Psoas muscle (tissue), 8 donors: ENCODE data around the gene CAMK1D. TPM values are rescaled to one million over a fixed set of nuclear protein-coding genes. Genes with fewer than 3 reads are reported as not detected.

Experiments used
- ATAC-seq, 4 donors: fragments of 200-7000 bp; cut with Tn5 transposase; one replicate each; pipeline ENCODE4 v1.9.1; 2020; ENCODE audit warnings: moderate library complexity in 3 of 4, mild to moderate bottlenecking in 2 of 4
- DNase-seq, 2 donors: peaks; one replicate each; pipeline ENCODE4 v3.0.0-alpha.2; 2020
- H3K27ac ChIP-seq: fragments of 200-600 bp; one replicate; pipeline ENCODE4 v1.8.0; 2022
- H3K27me3 ChIP-seq, 3 donors: fragments of 200-600 bp in 1 of 3; one replicate each; pipeline versions ENCODE4 v1.6.1 to v1.8.0; 2013 to 2022; ENCODE audit warnings: low read length in 2 of 3, mild to moderate bottlenecking in 2 of 3, moderate library complexity in 1 of 3; ENCODE audit not compliant: insufficient read depth in 3 of 3
- H3K36me3 ChIP-seq, 2 donors: fragments of 200-600 bp in 1 of 2; one replicate each; pipeline versions ENCODE4 v1.6.1 to v1.8.0; 2013 to 2022; ENCODE audit warnings: low read depth in 1 of 2, mild to moderate bottlenecking in 1 of 2, moderate library complexity in 1 of 2; ENCODE audit not compliant: insufficient read depth in 1 of 2
- H3K4me1 ChIP-seq: fragments of 200-600 bp; one replicate; pipeline ENCODE4 v1.8.0; 2022
- H3K4me3 ChIP-seq: fragments of 200-600 bp; one replicate; pipeline ENCODE4 v1.8.0; 2022; ENCODE audit warnings: mild to moderate bottlenecking
- H3K9me3 ChIP-seq: fragments of 200-600 bp; one replicate; pipeline ENCODE4 v1.8.0; 2022
- WGBS, 3 donors: extraction: QIAGEN DNeasy Blood & Tissue Kit; methylation state at CpG; one replicate each; pipeline versions ENCODE4 v1.1.6 to v1.1.7; 2013; 5-methylcytosine and 5-hydroxymethylcytosine counted together
- intact Hi-C, 2 donors: fragments of 100-400 bp; cut with DNase I; formaldehyde crosslinking; loops; one replicate each; pipeline versions ENCODE4 v1.11.0 to v1.14.2; 2022
- polyA plus RNA-seq, 3 donors: library from polyadenylated mRNA; stranded (reverse); fragments of 200-250 nt; gene quantifications; one replicate each; pipeline ENCODE4 v1.2.3, GENCODE V29; 2013
- total RNA-seq, 4 donors: library from RNA; stranded (reverse); fragmentation: NEBNext Ultra II Directional in 2 of 4; extraction: Animal tissue kit (Norgen Biotek cat#: 25700) in 2 of 4; gene quantifications; one replicate each; pipeline versions ENCODE4 v1.2.1 to v1.2.4, GENCODE V29; 2021 to 2023
- TF ChIP-seq, protein P1 (sequence below): fragments of 200-600 bp; IDR thresholded peaks from one replicate; pipeline ENCODE4 v1.8.0; 2022; ENCODE audit warnings: antibody characterized with exemption
- donor health status: healthy with polysubstance abuse.
- donor health status: DM: no; HTN: no; CAD: no; lungs with moderate emphysema.
- donor health status: Bipolar disorder and iron deficiency.
- donor health status: healthy.
- donor health status: DM: yes; HTN: yes; CAD: no.
- donor health status: DM: no; HTN: no; CAD: no.
- donor health status: DM: no; HTN: no; CAD: no.
- donor health status: DM: yes; HTN: yes; CAD: no.

Gene CAMK1D
- total and polyA plus RNA-seq, 7 donors = 0.39 to 1.8 (median 0.53) TPM

DNA sequence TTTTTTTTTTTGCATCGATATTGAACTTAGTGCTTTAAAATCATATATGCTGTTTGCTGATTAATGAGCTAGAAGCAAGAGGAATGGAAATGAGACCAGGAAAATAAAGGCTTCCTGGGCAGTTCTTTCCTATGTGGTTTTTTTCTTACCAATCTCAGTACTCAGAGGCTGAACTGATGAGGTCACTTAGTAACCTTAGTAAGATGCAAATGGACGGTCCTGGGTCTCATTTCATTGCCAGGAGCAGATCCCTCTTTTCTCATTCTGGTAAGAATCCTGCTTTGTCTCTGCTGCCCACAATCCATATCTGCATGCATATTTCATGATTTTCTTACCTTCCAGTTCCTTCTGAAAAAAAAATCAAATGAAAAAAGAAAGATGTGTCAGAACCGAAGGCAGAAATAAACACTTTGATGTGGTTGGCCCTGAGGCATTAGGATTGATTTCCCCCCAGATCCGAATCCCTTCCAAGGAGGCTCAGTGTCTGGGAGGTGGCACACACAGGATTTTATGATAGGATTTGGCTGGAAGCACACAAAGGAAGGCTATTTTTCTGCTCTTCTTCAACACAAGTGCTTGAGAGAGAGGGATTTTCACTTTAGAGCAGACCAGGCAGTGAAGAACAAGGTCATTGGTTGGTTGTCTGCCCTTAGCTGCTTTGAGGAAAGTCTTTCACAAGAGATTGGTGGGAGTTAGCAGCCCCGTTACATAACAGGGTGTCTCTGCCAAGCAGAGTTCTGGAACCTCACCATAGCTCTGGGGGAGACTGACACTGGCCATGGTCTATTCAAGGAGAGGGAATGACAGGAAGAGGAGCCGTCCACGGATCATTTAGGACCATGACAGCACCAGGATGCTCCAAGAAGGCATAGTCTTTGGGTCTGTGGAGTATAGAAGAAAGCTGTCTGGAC is 150.0 kb downstream of the CAMK1D start:
- intact Hi-C loops = no loop called here
- Histone ChIP-seq H3K27ac (no peak overlapping the region), H3K4me3 (no peak overlapping the region), H3K9me3 (no peaks in the 10 kb centered on the region), H3K4me1 (no peaks in the 10 kb centered on the region), H3K36me3 (no peaks in the 10 kb centered on the region), H3K27me3 (no peaks in the 10 kb centered on the region)
- ATAC-seq (peak in 2 of 4 donors; percentile 20 to 52), DNase-seq (no peak)
- WGBS, 3 donors = 41 to 61% (median 51%) methylated on average over 7 of the region's 7 CpGs
- TF ChIP-seq, protein P1, sequence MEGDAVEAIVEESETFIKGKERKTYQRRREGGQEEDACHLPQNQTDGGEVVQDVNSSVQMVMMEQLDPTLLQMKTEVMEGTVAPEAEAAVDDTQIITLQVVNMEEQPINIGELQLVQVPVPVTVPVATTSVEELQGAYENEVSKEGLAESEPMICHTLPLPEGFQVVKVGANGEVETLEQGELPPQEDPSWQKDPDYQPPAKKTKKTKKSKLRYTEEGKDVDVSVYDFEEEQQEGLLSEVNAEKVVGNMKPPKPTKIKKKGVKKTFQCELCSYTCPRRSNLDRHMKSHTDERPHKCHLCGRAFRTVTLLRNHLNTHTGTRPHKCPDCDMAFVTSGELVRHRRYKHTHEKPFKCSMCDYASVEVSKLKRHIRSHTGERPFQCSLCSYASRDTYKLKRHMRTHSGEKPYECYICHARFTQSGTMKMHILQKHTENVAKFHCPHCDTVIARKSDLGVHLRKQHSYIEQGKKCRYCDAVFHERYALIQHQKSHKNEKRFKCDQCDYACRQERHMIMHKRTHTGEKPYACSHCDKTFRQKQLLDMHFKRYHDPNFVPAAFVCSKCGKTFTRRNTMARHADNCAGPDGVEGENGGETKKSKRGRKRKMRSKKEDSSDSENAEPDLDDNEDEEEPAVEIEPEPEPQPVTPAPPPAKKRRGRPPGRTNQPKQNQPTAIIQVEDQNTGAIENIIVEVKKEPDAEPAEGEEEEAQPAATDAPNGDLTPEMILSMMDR = no peak

DNA sequence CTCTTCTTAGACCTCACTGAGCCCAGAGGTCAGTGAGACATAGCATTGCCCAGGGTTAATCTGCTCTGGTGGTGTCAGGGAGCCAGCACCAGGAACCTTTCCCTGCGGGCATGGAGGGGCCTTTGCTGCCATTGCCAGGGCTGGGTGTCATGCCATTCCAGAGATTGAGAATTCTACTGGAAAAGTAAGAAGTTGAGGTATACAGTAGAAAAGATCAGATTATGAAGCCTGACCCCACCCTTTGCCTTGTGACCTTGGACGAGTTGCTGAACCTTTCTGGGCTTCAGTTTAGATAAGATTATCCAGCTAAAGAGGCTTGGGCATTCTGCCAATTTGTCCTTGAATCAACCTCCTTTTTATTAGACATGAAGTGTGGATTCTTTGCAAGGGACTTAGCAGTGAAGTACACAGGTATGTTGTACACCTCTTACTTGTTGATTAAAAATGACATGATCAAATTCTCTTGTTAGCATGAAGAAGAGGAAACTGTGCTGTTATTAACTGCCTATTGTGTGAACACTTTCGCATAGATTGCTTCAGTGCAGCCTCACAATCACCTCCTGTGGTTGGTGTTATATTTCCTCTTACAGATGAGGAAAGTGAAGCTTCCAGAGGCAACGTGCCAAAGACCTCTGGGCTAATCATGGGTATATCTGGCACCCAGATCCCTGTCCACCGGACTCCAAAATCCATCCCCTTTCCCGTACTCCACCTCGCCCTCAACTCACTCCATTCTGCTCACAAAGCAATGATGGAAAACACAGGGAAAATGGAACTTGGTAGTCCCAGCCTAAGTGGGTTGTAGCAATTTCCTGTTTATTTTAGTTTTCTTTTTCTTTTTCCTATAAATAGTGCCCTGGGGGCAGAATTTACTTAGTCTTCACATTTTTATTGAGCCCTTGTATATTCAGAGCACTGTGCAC is 151.3 kb downstream of the CAMK1D start:
- Histone ChIP-seq H3K4me1 (no peaks in the 10 kb centered on the region), H3K36me3 (no peaks in the 10 kb centered on the region), H3K9me3 (no peaks in the 10 kb centered on the region), H3K27me3 (no peaks in the 10 kb centered on the region), H3K4me3 (no peak overlapping the region), H3K27ac (no peak overlapping the region)
- TF ChIP-seq, protein P1 = no peak
- intact Hi-C loops = no loop called here
- 39 to 49% (median 39%) methylated on average over 7 of the region's 7 CpGs for WGBS, 3 donors
- DNase-seq (no peak), ATAC-seq (no peak)

DNA sequence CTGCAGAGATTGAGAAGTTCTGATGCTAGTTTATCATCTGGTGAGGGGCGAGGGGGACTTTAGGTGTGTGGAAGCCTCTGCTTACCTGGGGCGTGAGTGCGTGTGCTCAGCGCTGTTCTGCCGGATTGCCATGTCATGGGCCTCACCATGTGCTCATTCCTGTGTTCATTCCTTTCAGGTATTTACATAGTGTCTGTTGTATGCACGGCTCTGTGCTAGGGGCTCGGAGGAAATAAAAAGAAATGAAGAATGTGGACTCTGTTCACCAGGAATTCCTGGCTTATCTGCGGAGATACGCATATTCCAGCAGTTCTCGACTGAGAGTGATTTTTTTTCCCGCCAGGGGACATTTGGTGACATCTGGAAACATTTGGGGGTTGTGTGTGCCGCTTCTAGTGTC is 152.0 kb downstream of the CAMK1D start:
- intact Hi-C loops = no loop called here
- ATAC-seq = no peak
- no peaks in the 10 kb centered on the region for H3K27me3 ChIP-seq
- no peak for DNase-seq
- no peaks in the 10 kb centered on the region for H3K4me1 ChIP-seq
- TF ChIP-seq, protein P1 = no peak
- H3K4me3 ChIP-seq = no peak overlapping the region
- H3K36me3 ChIP-seq = no peaks in the 10 kb centered on the region
- H3K27ac ChIP-seq = no peak overlapping the region
- H3K9me3 ChIP-seq = no peaks in the 10 kb centered on the region
- WGBS, 3 donors = 50 to 61% (median 57%) methylated on average over 12 of the region's 12 CpGs

DNA sequence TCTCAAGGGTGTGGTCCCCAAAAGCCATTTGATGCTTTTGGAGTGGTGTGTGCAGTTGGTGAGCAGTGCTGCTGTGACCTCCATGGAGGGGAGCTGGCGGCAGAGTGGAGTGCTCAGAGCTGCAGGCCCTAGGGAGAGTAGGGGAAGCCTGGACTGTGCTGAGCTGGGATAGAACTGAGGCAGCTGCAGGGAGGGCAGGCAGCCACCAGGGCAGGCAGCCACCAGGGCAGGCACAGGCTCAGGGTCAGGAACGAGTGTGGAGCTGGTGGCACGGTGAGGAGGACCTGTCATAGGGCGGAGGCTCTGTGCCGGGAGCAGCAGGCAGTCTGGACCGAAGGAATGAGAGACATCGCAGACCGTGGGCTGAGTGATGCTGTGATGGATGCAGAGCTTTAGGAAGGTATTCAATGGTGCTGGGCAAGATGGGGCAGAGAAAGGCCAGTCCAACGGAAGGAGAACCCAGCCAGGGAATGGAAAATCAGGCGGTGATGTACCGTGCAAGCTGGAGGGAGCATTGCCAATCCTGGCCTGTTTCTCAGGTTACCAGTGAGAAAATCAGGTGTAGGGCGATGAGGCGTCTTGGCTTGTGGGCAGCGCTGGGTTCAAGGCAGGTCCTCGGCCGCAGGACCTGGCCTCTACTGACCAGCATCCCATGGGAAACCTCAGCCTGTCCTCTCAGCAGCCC is 152.6 kb downstream of the CAMK1D start:
- ATAC-seq (peak in 1 of 4 donors; percentile 26), DNase-seq (no peak)
- intact Hi-C loops = no loop called here
- H3K27me3 ChIP-seq = no peaks in the 10 kb centered on the region
- H3K9me3 ChIP-seq = no peaks in the 10 kb centered on the region
- no peak overlapping the region for H3K4me3 ChIP-seq
- H3K27ac ChIP-seq = no peak overlapping the region
- 37 to 52% (median 51%) methylated on average over 16 of the region's 16 CpGs for WGBS, 3 donors
- TF ChIP-seq, protein P1 = no peak
- no peaks in the 10 kb centered on the region for H3K36me3 ChIP-seq
- no peaks in the 10 kb centered on the region for H3K4me1 ChIP-seq
